SK-N-MC (cell line): ENCODE measurements around the gene L2HGDH.

Experiments
- DNase-seq: peaks from one replicate; pipeline ENCODE4 v3.0.0-alpha.2; 2011; ENCODE audit warnings: low read depth, low spot score
- H3K27ac ChIP-seq: fragments of 200-600 bp; sonication (generic); 2 replicates; pipeline ENCODE4 v1.5.1; 2016; ENCODE audit warnings: mixed run types
- H3K36me3 ChIP-seq: fragments of 200-600 bp; sonication (generic); 2 replicates; pipeline ENCODE4 v1.6.1; 2017; ENCODE audit warnings: antibody characterized with exemption, low read length, mixed read lengths; ENCODE audit not compliant: insufficient read depth
- H3K4me3 ChIP-seq: fragments of 200-600 bp; sonication (generic); 2 replicates; pipeline ENCODE4 v1.5.1; 2016
- H3K9ac ChIP-seq: fragments of 200-600 bp; sonication (generic); 2 replicates; pipeline ENCODE4 v1.8.0; 2017; ENCODE audit warnings: mixed run types, mixed read lengths; ENCODE audit not compliant: insufficient read length
- H3K9me3 ChIP-seq: fragments of 200-600 bp; sonication (generic); 2 replicates; pipeline ENCODE4 v1.6.1; 2017; ENCODE audit warnings: low read depth, mild to moderate bottlenecking, antibody characterized with exemption, low read length, moderate library complexity, mixed read lengths
- EZH2 ChIP-seq: fragments of 200-600 bp; sonication (generic); IDR thresholded peaks from one replicate; pipeline ENCODE4 v1.6.1; 2017; ENCODE audit warnings: antibody characterized with exemption
- FOXP2 ChIP-seq: optimal IDR thresholded peaks from 2 replicates; pipeline ENCODE3; 2011; ENCODE audit warnings: mild to moderate bottlenecking, moderate library complexity; ENCODE audit not compliant: insufficient read depth; ENCODE audit errors: extremely low read length, control extremely low read depth
- POLR2AphosphoS5 ChIP-seq: IDR thresholded peaks from 2 replicates; pipeline ENCODE4 v1.6.1; 2012; ENCODE audit warnings: mild to moderate bottlenecking, low read depth, low read length, borderline replicate concordance

L2HGDH gene

GRCh38 chr14:50225974-50226297 is 86.1 kb downstream of the L2HGDH start:
- Histone ChIP-seq H3K27ac (peak overlapping the region; percentile 34; the same call in 1 of the 2 replicates), H3K9me3 (no peaks in the 10 kb centered on the region; the same call in 1 of the 2 replicates), H3K9ac (no peak overlapping the region), H3K36me3 (peaks cover 9% of the 10 kb centered on the region), H3K4me3 (no peak overlapping the region)
- no peak for TF ChIP-seq EZH2
- no peak for TF ChIP-seq FOXP2
- no peak for TF ChIP-seq POLR2AphosphoS5
- no peak for DNase-seq

- Histone ChIP-seq H3K9ac (no peak overlapping the region), H3K27ac (no peak overlapping the region; the same call in 1 of the 2 replicates)
Observed at GRCh38 chr14:50225067-50225973, 86.7 kb downstream of the L2HGDH start.

GRCh38 chr14:50222055-50222613 is 89.9 kb downstream of the L2HGDH start:
- TF ChIP-seq EZH2 (no peak), FOXP2 (no peak), POLR2AphosphoS5 (no peak)
- H3K4me3 ChIP-seq = no peak overlapping the region
- no peaks in the 10 kb centered on the region for H3K36me3 ChIP-seq
- H3K27ac ChIP-seq = no peak overlapping the region
- H3K9ac ChIP-seq = no peak overlapping the region
- DNase-seq = no peak
- H3K9me3 ChIP-seq = no peaks in the 10 kb centered on the region

More at GRCh38 chr14:50225067-50225973, 86.7 kb downstream of the L2HGDH start:
- no peak for TF ChIP-seq POLR2AphosphoS5
- no peak for TF ChIP-seq FOXP2
- no peak for TF ChIP-seq EZH2
- H3K9me3 ChIP-seq = no peaks in the 10 kb centered on the region; the same call in 1 of the 2 replicates
- no peak for DNase-seq
- no peak overlapping the region for H3K4me3 ChIP-seq
- H3K36me3 ChIP-seq = peaks cover 9% of the 10 kb centered on the region

GRCh38 chr14:50218501-50218900 is 93.5 kb downstream of the L2HGDH start:
- H3K9ac ChIP-seq = no peak overlapping the region
- no peaks in the 10 kb centered on the region for H3K36me3 ChIP-seq
- DNase-seq = no peak
- H3K9me3 ChIP-seq = no peaks in the 10 kb centered on the region
- no peak overlapping the region for H3K27ac ChIP-seq
- H3K4me3 ChIP-seq = no peak overlapping the region
- TF ChIP-seq FOXP2 (no peak), EZH2 (no peak), POLR2AphosphoS5 (no peak)

- Histone ChIP-seq H3K4me3 (no peak overlapping the region), H3K36me3 (no peaks in the 10 kb centered on the region), H3K9me3 (no peaks in the 10 kb centered on the region), H3K27ac (0 out of 2 replicates have a peak overlapping the region, but pooled peaks have one; percentile 52), H3K9ac (no peak overlapping the region)
- DNase-seq = no peak
- TF ChIP-seq FOXP2 (no peak), POLR2AphosphoS5 (no peak), EZH2 (no peak)
Observed at GRCh38 chr14:50215416-50215815, 96.6 kb downstream of the L2HGDH start.

- Histone ChIP-seq H3K4me3 (peak overlapping the region; percentile 32; the same call in 1 of the 2 replicates), H3K36me3 (no peaks in the 10 kb centered on the region), H3K9ac (peak overlapping the region; percentile 45), H3K27ac (peak overlapping the region; percentile 73; the same call in 1 of the 2 replicates), H3K9me3 (no peaks in the 10 kb centered on the region)
- TF ChIP-seq EZH2 (no peak), POLR2AphosphoS5 (no peak), FOXP2 (no peak)
- DNase-seq = no peak
Observed at GRCh38 chr14:50213795-50214194, 98.2 kb downstream of the L2HGDH start.

GRCh38 chr14:50212726-50213125 is 99.3 kb downstream of the L2HGDH start:
- DNase-seq = no peak
- Histone ChIP-seq H3K9me3 (no peaks in the 10 kb centered on the region), H3K4me3 (no peak overlapping the region), H3K27ac (no peak overlapping the region), H3K36me3 (no peaks in the 10 kb centered on the region), H3K9ac (no peak overlapping the region)
- TF ChIP-seq FOXP2 = no peak
- no peak for TF ChIP-seq EZH2
- TF ChIP-seq POLR2AphosphoS5 = no peak

- H3K27ac ChIP-seq = no peak overlapping the region
Observed at GRCh38 chr14:50210074-50210473, 102.0 kb downstream of the L2HGDH start.

More at GRCh38 chr14:50210074-50210473, 102.0 kb downstream of the L2HGDH start:
- Histone ChIP-seq H3K9ac (no peak overlapping the region), H3K36me3 (no peaks in the 10 kb centered on the region), H3K4me3 (no peak overlapping the region), H3K9me3 (no peaks in the 10 kb centered on the region)
- DNase-seq = no peak
- TF ChIP-seq POLR2AphosphoS5 = no peak
- no peak for TF ChIP-seq EZH2
- no peak for TF ChIP-seq FOXP2
